IMR-90 (cell line): ENCODE measurements around the gene CEP104. TPM values are rescaled to one million over a fixed set of nuclear protein-coding genes. Genes with fewer than 3 reads are reported as not detected.

Experiments used
- ATAC-seq: fragments of 200-7000 bp; cut with Tn5 transposase; 2 replicates; pipeline ENCODE4 v1.9.1; 2020; ENCODE audit warnings: low read depth, mild to moderate bottlenecking, moderate library complexity
- BruUV-seq: library from RNA; stranded (reverse); fragments of 400-500 nt; replicated peaks from 2 replicates; lab custom pipeline; 2021; lab: Mats Ljungman, UMichigan
- CTCF ChIA-PET: fragments of 300-600 bp; formaldehyde crosslinking; extraction: SDS; loops from one replicate; lab custom pipeline; 2021; ENCODE audit warnings: antibody characterized with exemption; lab: Yijun Ruan, JAX
- POLR2A ChIA-PET: fragments of 300-600 bp; sonication (Branson Sonifier 250); formaldehyde crosslinking; loops from one replicate; lab custom pipeline; 2022; ENCODE audit warnings: antibody characterized with exemption; ENCODE audit not compliant: unreplicated experiment; lab: Charles Lee
- DNase-seq: peaks from one replicate; pipeline ENCODE4 v3.0.0; 2013
- H2AFZ ChIP-seq: replicated peaks from 2 replicates; pipeline ENCODE3; 2013; ENCODE audit warnings: low read length, mild to moderate bottlenecking; ENCODE audit not compliant: poor library complexity
- H2AK5ac ChIP-seq: 2 replicates; pipeline ENCODE4 v1.6.1; 2013; ENCODE audit warnings: low read depth, low read length, inconsistent platforms
- H2AK9ac ChIP-seq: replicated peaks from 2 replicates; pipeline ENCODE3; 2013; ENCODE audit warnings: mild to moderate bottlenecking, low read depth, low read length, moderate library complexity; ENCODE audit not compliant: poor library complexity
- H2BK120ac ChIP-seq: 2 replicates; pipeline ENCODE4 v1.6.1; 2013; ENCODE audit warnings: low read depth, low read length, inconsistent platforms
- H2BK15ac ChIP-seq: 3 replicates; pipeline ENCODE4 v1.6.1; 2013; ENCODE audit warnings: low read depth, low read length, inconsistent platforms
- H2BK20ac ChIP-seq: 2 replicates; pipeline ENCODE4 v1.6.1; 2013; ENCODE audit warnings: low read depth, mild to moderate bottlenecking, inconsistent platforms, low read length, moderate library complexity
- H2BK5ac ChIP-seq: 2 replicates; pipeline ENCODE4 v1.6.1; 2013; ENCODE audit warnings: mild to moderate bottlenecking, low read depth, low read length, inconsistent platforms; ENCODE audit not compliant: poor library complexity, severe bottlenecking
- H3K14ac ChIP-seq: replicated peaks from 2 replicates; pipeline ENCODE4 v1.6.1; 2013; ENCODE audit warnings: low read depth, low read length, inconsistent platforms
- H3K18ac ChIP-seq: 2 replicates; pipeline ENCODE4 v1.6.1; 2013; ENCODE audit warnings: low read depth, low read length, control low read depth
- H3K23ac ChIP-seq: 2 replicates; pipeline ENCODE4 v1.6.1; 2013; ENCODE audit warnings: low read depth, low read length, inconsistent platforms
- H3K27ac ChIP-seq: 2 replicates; pipeline ENCODE4 v1.5.1; 2013; ENCODE audit warnings: mild to moderate bottlenecking, control low read depth, low read length; ENCODE audit not compliant: insufficient read depth
- H3K27me3 ChIP-seq: 2 replicates; pipeline ENCODE4 v1.6.1; 2013; ENCODE audit warnings: low read length; ENCODE audit not compliant: control insufficient read depth, insufficient read depth
- H3K36me3 ChIP-seq: 2 replicates; pipeline ENCODE4 v1.6.1; 2013; ENCODE audit warnings: low read length, mixed read lengths; ENCODE audit not compliant: control insufficient read depth, insufficient read depth
- H3K4ac ChIP-seq: 2 replicates; pipeline ENCODE4 v1.6.1; 2013; ENCODE audit warnings: low read depth, low read length, inconsistent platforms
- H3K4me1 ChIP-seq: 2 replicates; pipeline ENCODE4 v1.6.1; 2013; ENCODE audit warnings: low read length, mixed read lengths; ENCODE audit not compliant: control insufficient read depth, insufficient read depth
- H3K4me2 ChIP-seq: 2 replicates; pipeline ENCODE4 v1.6.1; 2013; ENCODE audit warnings: low read depth, mild to moderate bottlenecking, control low read depth, low read length, moderate library complexity
- H3K4me3 ChIP-seq: 2 replicates; pipeline ENCODE4 v1.5.1; 2013; ENCODE audit warnings: low read depth, mild to moderate bottlenecking, control low read depth, low read length, moderate library complexity; ENCODE audit not compliant: insufficient read depth
- H3K56ac ChIP-seq: 2 replicates; pipeline ENCODE4 v1.6.1; 2013; ENCODE audit warnings: low read length, inconsistent platforms; ENCODE audit not compliant: insufficient read depth; ENCODE audit errors: extremely low read depth
- H3K79me1 ChIP-seq, 2 experiments: 2 replicates each; pipeline ENCODE4 v1.6.1; 2013; ENCODE audit warnings: low read length in 2 of 2, inconsistent platforms in 1 of 2, low read depth in 1 of 2
- H3K9ac ChIP-seq: 2 replicates; pipeline ENCODE4 v1.6.1; 2013; ENCODE audit warnings: low read depth, low read length, control low read depth
- H3K9me1 ChIP-seq: 2 replicates; pipeline ENCODE4 v1.6.1; 2013; ENCODE audit warnings: low read length, inconsistent platforms; ENCODE audit not compliant: insufficient read depth
- H3K9me3 ChIP-seq: 2 replicates; pipeline ENCODE4 v1.6.1; 2013; ENCODE audit warnings: low read length; ENCODE audit not compliant: control insufficient read depth, insufficient read depth
- H4K20me1 ChIP-seq: 2 replicates; pipeline ENCODE4 v1.6.1; 2013; ENCODE audit warnings: low read length, inconsistent platforms; ENCODE audit not compliant: insufficient read depth
- H4K5ac ChIP-seq: 2 replicates; pipeline ENCODE4 v1.6.1; 2013; ENCODE audit warnings: mild to moderate bottlenecking, low read depth, low read length, control low read depth
- H4K8ac ChIP-seq, 2 experiments: 2 replicates each; pipeline ENCODE4 v1.6.1; 2013; ENCODE audit warnings: low read depth in 2 of 2, low read length in 2 of 2, control low read depth in 1 of 2, inconsistent platforms in 1 of 2
- H4K91ac ChIP-seq: 2 replicates; pipeline ENCODE4 v1.6.1; 2013; ENCODE audit warnings: low read depth, low read length, inconsistent platforms; ENCODE audit not compliant: insufficient read depth
- MXI1 ChIP-seq: IDR thresholded peaks from 2 replicates; pipeline ENCODE4 v1.6.1; 2012; ENCODE audit warnings: low read depth, mild to moderate bottlenecking, low read length, moderate library complexity, borderline replicate concordance
- WGBS, 2 experiments: methylation state at CpG; one replicate each; pipeline versions ENCODE4 v1.1.5 to v1.1.7; 2013; ENCODE audit warnings: missing lambda C conversion rate in 2 of 2; ENCODE audit not compliant: insufficient read length in 1 of 2; ENCODE audit errors: extremely low coverage in 2 of 2; 5-methylcytosine and 5-hydroxymethylcytosine counted together
- dilution Hi-C: fragments of 300-500 bp; cut with HindIII; formaldehyde crosslinking; loops from one replicate; pipeline ENCODE4 v1.14.3; 2018; ENCODE audit warnings: low sequenced_read_pairs; ENCODE audit not compliant: unreplicated experiment
- in situ Hi-C: fragments of 300-500 bp; cut with MboI; formaldehyde crosslinking; loops from 3 replicates; pipeline ENCODE4 v1.14.3; 2019; ENCODE audit warnings: low sequenced_read_pairs, inconsistent platforms, mixed read lengths
- intact Hi-C: fragments of 100-400 bp; cut with micrococcal nuclease; formaldehyde crosslinking; loops from 2 replicates; pipeline ENCODE4 v1.10.0; 2022
- polyA plus RNA-seq, 3 experiments: library from polyadenylated mRNA; depleted of rRNA; stranded (reverse); fragments of >200 nt; gene quantifications; 2 replicates each; pipeline ENCODE4 v1.2.3, GENCODE V29; 2012; ENCODE audit warnings: low replicate concordance in 1 of 3
- total RNA-seq: library from RNA; depleted of rRNA; stranded (reverse); fragments of >200 nt; gene quantifications from 2 replicates; pipeline ENCODE4 v1.2.3, GENCODE V29; 2012
- TF ChIP-seq, protein P1 (sequence below): fragments of 150-350 bp; IDR thresholded peaks from 2 replicates; pipeline ENCODE4 v1.6.1; 2016; ENCODE audit warnings: low read depth, mild to moderate bottlenecking, low read length, moderate library complexity, borderline replicate concordance
- TF ChIP-seq, protein P2 (sequence below): fragments of 150-350 bp; IDR thresholded peaks from 2 replicates; pipeline ENCODE4 v1.6.1; 2017; ENCODE audit warnings: mild to moderate bottlenecking, antibody characterized with exemption, low read length, low read depth

Gene CEP104
- total and polyA plus RNA-seq, 2 of the 4 experiments (the other 2 are of a cell fraction), result 14.3 to 17.5 TPM

DNA sequence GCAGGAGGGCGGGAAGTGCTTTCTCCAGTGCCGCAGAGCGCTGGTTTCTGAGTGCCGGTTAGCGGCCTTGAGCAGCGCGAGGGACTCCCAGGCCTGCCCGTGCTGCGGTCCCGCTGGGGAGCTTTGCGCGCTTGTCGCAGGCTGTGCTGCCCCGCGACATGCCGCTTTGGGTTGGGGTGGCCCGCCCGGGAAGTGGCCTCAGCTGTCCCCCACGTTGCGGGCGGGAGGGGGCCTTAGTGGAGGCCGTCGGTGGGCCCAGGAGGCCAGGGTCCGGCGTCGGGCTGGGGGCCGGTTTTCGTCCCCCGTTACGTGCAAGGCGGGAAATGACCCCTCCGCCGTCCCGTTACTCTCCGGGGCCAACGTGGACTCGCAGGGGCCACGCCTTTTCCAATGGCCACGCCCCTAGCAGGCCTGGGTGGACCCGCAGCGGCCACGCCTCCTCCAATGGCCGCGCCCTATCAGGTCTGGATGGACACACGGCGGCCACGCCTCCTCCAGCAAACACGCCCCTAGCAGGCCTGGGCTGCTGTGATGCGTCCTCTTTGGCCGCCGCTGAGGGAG is 44.0 kb upstream of the CEP104 start:
- peak; percentile 83 for ATAC-seq
- Histone ChIP-seq H3K56ac (no peak overlapping the region), H3K9me3 (no peaks in the 10 kb centered on the region), H2BK5ac (peak overlapping the region; percentile 88), H3K36me3 (no peaks in the 10 kb centered on the region), H2BK20ac (no peak overlapping the region), H2AK5ac (peak overlapping the region; percentile 38; the same call in 1 of the 2 replicates), H3K14ac (peak overlapping the region; percentile 74), H4K20me1 (peaks cover 8% of the 10 kb centered on the region), H3K9ac (peak overlapping the region; percentile 71), H3K4me1 (peaks cover 4% of the 10 kb centered on the region), H3K79me1 (peaks cover 5 to 16% of the 10 kb centered on the region in 2 experiments; a peak in 3 of 4 replicates), H3K23ac (peak overlapping the region; percentile 52; the same call in 1 of the 2 replicates), H3K4me2 (peak overlapping the region; percentile 60), H2AK9ac (peak overlapping the region; percentile 90), H4K5ac (peak overlapping the region; percentile 37), H4K8ac (peak overlapping the region; percentile 48 to 87; a peak in 3 of 4 replicates), H3K27me3 (no peaks in the 10 kb centered on the region), H3K4me3 (peak overlapping the region; percentile 60), H2BK15ac (no peak overlapping the region), H3K27ac (peak overlapping the region; percentile 78), H3K9me1 (peaks cover under 1% of the 10 kb centered on the region; the same call in 1 of the 2 replicates), H3K4ac (peak overlapping the region; percentile 88), H2BK120ac (peak overlapping the region; percentile 27; the same call in 1 of the 2 replicates), H4K91ac (peak overlapping the region; percentile 83), H3K18ac (peak overlapping the region; percentile 10; the same call in 1 of the 2 replicates), H2AFZ (peak overlapping the region; percentile 100)
- in situ Hi-C loops (loop anchor here (25.0 kb wide), 1 partner anchor 2011 kb away; no protein-coding TSS in a partner anchor), intact Hi-C loops (loop anchor here (2.0 kb wide), 1 partner anchor 44 kb away; the partner anchor contains the start of genes CEP104 and DFFB), dilution Hi-C loops (no loop called here)
- TF ChIP-seq, protein P1, sequence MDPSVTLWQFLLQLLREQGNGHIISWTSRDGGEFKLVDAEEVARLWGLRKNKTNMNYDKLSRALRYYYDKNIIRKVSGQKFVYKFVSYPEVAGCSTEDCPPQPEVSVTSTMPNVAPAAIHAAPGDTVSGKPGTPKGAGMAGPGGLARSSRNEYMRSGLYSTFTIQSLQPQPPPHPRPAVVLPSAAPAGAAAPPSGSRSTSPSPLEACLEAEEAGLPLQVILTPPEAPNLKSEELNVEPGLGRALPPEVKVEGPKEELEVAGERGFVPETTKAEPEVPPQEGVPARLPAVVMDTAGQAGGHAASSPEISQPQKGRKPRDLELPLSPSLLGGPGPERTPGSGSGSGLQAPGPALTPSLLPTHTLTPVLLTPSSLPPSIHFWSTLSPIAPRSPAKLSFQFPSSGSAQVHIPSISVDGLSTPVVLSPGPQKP, result no peak
- TF ChIP-seq, protein P2, sequence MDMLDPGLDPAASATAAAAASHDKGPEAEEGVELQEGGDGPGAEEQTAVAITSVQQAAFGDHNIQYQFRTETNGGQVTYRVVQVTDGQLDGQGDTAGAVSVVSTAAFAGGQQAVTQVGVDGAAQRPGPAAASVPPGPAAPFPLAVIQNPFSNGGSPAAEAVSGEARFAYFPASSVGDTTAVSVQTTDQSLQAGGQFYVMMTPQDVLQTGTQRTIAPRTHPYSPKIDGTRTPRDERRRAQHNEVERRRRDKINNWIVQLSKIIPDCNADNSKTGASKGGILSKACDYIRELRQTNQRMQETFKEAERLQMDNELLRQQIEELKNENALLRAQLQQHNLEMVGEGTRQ, result peak; percentile 44; the same call in 1 of the 2 replicates
- TF ChIP-seq MXI1, result peak; percentile 84; the same call in 1 of the 2 replicates
- DNase-seq, result peak; percentile 94
- no TSS peak for BruUV-seq
- WGBS, 2 experiments, result 1% methylated on average over 19 of the region's 51 CpGs; no CpG with 5 or more reads in 1 of the 2 experiments
- CTCF ChIA-PET, result interaction anchor here (0.7 kb wide), 1 partner anchor 99 kb away, joined by 3 read pairs; no protein-coding TSS in a partner anchor
- POLR2A ChIA-PET, result no interaction called here
